HEK293T (cell line): ENCODE results near the gene ZSCAN5A.

ENCODE experiments used
- FOXA1 ChIP-seq: fragments of 450-650 bp; IDR thresholded peaks from 2 replicates; pipeline ENCODE4 v1.6.1; 2016; ENCODE audit warnings: mild to moderate bottlenecking
- FOXK2 ChIP-seq: fragments of 450-650 bp; IDR thresholded peaks from 2 replicates; pipeline ENCODE4 v1.6.1; 2016; ENCODE audit warnings: mild to moderate bottlenecking
- FOXM1 ChIP-seq: fragments of 450-650 bp; IDR thresholded peaks from 2 replicates; pipeline ENCODE4 v1.6.1; 2017; ENCODE audit warnings: mild to moderate bottlenecking, borderline replicate concordance
- LEF1 ChIP-seq: fragments of 450-650 bp; IDR thresholded peaks from 2 replicates; pipeline ENCODE4 v1.6.1; 2017; ENCODE audit warnings: mild to moderate bottlenecking, borderline replicate concordance
- SP1 ChIP-seq: fragments of 450-650 bp; IDR thresholded peaks from 2 replicates; pipeline ENCODE4 v1.6.1; 2017

- TF ChIP-seq LEF1 (no peak), FOXA1 (no peak), FOXK2 (no peak), SP1 (no peak), FOXM1 (no peak)
Observed at GRCh38 chr19:56347163-56347778, 32.6 kb upstream of the ZSCAN5A start.
